HG02884 (cell line): ENCODE data around the gene TMEM190.

Experiments
- ATAC-seq: cut with Tn5 transposase; IDR thresholded peaks from one replicate; pipeline ENCODE4 v1.9.1; 2021; ENCODE audit warnings: mild to moderate bottlenecking, moderate library complexity; ENCODE audit not compliant: unreplicated experiment

TMEM190 gene

DNA sequence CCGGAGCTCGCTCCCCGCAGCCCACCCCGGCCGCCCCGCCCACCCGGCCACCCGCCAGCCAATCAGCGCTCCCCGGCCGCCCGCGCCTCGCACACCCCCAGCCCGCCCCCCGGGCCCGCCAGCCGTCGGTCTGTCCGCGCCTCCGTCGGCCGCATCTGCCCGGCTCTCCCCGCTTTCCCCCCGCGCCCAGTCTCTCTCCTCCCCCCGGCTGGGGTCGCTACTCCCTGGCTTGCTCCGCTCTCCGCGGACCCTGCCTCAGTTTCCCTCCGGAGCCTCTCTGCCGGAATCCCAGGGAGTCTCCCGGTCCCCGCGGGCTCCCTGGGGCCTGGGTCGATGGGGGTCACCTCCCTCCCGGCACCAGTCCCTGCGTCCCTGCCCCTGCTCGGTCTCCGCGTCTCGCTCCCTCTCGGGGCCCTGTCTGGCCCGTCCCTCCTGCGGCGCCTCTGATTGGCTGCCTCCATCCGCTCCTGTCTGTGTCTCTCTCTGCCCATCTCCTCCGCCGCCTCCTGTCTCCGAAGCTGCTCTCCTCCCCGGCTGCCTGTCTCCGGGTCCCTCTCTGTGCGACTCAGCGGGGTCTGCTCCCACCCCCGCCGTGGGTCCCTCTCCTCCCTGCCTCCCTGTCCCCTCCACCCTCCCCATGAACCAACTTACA is 6.8 kb upstream of the TMEM190 start:
- ATAC-seq, result no peak

DNA sequence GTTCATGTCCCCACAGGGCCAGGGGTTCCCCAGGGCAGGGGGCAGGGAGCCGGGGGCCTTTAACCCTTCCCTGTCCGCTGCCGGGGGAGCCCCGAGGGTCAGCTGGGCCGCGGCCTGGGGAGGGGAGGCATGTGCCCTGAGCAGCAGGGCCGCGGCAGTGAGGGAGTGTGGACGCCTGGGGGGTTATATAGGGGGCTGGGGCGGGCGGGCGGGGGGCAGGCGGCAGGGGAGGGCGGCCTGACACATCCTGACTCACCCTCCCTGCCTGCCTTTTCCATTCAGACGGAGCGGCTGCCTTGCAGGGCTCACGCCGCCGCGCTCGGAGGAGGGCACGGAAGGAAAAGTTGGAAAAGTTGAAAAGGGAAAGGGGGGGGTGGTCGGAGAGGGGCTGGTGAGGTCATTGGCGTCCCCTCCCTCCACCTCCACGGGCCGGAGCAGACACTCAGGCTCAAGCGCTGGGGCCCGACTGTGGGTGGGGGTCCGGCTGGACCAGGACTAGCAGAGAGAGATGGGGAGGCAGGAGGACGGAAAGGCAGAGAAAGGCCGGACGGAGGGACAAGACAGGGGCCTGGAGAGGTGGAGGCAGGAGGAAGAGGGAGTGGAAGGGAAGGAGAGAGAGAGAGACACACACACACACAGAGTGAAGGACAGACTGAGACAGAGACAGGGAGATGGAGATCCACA is 6.2 kb upstream of the TMEM190 start, which contains the start of gene IL11:
TSS of gene IL11 (minus strand) at position 159 of the 684 bp plus-strand sequence. CDS start at position 6, 153 bp downstream.
- ATAC-seq, result no peak

DNA sequence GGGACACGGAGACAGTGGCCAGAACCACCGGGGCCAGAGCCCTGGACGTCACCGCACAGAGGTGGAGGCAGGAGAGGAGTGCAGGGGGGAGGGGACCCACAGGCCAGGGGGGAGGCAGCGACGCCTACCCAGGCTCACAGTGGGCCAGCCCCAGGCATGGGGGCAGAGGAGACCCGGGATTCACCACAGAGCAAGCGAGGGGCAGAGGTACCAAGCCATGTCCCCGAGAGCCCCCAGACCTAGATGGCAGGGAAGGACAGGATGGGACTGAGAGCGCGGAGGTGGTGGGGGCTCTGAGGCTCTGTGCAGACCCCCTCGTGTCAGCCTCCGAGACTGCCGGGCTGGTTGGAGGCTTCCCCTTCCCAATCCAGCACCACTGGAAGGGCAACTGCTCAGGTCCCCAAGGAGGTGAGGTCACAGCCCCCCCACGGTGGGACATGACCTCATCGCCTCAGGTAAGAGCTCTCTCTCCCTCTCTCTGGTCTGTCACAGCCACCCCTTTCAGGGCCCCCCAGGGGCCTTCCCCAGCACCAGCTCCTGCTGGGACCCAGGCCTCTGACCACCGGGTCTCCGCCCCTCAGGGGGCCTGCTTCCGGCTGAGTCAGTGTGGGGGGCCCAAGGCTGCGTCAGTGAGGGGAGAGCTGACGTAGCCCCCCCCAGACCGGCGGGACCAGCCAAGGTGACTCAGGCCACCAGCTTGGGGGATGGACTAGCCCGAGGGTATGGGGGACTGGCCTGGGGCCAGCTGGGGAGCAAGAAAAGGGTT is 4.1 kb upstream of the TMEM190 start:
- no peak for ATAC-seq

DNA sequence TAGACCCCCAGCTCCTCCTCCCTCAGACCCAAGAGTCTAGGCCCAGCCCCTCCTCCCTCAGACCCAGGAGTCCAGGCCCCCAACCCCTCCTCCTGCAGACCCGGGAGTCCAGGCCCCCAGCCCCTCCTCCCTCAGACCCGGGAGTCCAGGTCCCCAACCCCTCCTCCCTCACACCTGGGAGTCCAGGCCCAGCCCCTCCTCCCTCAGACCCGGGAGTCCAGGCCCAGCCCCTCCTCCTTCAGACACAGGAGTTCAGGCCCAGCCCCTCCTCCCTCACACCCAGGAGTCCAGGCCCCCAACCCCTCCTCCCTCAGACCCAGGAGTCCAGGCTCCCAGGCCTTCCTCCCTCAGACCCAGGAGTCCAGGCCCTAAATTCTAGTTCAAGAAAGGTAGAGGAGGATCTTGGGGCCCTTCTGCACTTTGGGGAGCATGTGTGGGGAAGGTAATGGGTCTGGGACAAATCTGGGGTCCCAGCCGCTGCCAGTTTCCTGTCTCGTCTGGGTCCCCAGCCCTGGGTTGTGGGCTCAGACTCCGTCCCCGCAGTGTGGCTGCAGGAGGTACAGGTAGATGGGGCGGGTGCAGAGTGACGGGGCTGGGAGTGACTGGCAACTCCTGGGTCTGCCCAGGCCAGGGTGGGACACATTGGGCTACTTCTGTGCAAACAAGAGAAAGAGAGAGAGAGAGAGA is 3.2 kb upstream of the TMEM190 start:
- ATAC-seq, result no peak

DNA sequence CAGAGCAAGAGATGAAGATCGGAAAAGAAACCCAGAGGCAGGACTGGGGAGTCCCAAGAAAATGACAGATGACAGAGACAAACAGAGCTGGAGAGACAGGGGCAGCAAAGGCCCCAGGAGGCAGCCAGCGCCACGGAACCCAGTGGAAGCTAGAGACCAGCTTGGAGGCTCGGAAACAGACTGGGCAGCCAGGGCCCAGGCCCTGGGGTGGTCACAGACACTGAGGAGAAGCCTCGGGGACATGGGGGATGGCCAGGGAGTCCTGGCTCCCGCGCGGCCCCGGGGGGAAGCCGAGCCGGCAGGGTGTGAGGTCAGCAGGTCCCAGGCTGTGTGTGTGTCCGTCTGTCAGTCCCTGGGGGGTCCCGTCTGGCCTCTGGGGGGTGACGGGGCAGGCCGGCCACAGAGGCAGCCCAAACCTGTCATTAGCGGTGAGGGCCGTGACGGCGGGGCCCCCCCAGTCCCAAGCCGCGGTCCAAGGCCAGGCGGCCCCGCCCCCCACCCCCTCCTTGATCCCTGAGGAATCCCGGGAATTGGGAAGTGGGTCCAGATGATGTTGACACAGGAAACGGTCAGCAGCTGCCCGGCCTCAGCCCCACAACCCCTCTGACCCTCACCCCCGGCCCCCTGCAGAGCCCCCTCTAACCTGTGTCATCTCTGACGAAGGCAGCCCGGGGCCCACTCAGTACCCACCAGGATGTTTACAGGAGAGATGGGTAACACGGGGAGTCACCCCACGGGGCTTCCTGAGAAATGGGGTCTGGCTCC is 2.5 kb upstream of the TMEM190 start:
- ATAC-seq, result no peak

DNA sequence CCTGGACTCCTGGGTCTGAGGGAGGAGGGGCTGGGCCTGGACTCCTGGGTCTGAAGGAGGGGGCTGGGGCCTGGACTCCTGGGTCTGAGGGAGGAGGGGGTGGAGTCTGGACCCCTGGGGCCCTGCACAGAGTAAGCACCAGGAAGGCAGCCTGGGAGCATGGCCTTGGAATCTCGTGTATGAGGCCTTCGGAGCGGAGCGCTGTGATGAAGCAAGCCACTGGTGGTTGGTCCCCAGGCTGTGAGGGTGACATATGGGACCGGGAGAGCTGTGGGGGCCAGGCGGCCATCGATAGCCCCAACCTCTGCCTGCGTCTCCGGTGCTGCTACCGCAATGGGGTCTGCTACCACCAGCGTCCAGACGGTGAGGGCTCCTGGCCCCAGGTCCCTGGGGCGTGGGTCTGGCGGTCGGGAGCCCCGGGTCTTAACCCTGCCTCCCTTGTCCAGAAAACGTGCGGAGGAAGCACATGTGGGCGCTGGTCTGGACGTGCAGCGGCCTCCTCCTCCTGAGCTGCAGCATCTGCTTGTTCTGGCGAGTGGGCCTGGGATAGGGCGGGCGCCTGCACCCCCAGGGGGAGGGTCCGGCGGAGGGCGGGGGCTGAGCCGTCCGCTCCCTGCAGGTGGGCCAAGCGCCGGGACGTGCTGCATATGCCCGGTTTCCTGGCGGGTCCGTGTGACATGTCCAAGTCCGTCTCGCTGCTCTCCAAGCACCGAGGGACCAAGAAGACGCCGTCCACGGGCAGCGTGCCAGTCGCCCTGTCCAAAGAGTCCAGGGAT is 918 bp downstream of the TMEM190 start:
- ATAC-seq, result no peak

DNA sequence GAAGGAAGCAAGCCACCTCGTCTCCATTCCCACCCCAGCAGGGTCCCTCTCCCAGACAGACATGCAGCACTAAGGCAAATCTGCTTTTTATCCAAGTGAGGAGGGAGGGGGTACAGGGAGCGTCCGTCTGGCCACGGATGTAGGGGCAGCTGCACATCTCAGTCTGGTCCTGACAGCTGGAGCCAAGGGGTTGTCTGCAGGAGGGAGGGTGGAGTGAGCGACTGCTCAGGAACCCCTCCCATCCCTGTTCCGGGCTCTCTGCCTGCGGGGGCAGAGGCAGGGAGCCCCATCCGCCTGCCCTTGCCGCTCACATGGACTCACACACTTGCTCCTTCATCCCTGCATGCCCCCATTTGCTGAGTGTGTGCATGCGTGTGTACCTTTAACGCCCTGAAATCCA is 2.5 kb downstream of the TMEM190 start:
- ATAC-seq, result no peak

DNA sequence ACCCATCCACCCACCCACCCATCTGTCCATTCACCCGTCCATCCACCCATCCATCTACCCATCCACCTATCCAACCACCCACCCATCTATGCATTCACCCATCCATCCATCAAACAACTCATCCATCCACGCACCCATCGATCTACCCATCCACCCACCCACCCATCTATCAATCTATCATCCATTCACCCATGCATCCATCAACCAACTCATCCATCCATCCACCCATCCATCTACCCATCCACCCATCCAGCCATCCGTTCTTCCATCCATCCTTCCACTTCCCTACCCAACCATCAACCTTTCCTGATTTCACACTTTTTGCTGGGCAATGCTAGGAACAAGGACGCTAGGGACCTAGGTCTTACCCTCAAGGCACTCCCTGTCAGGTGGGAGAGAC is 5.4 kb downstream of the TMEM190 start:
- no peak for ATAC-seq

DNA sequence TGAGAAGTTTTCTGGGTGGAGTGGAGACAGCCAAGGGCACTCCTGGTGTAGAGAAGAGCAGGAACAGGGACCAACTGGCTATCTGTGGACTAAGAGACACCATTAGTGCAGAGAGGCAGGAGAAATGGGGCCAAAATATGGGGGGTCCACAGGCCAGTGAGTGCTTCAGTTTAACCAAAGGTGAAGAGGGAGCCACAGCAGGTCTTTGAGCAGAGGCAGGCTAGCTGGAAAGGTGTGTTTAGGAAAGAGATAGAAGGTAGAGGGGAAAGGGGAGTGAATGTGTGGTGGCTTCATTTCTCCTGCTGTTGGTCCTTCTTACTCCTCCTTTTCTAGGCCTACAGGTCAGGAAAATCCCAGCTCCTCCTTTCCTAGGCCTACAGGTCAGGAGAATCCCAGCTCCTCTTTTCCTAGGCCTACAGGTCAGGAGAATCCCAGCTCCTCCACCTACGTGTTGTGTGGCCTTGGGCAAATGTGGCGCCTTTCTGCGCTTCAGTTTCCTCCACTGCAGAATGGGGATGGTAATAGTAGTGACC is 6.0 kb downstream of the TMEM190 start:
- no peak for ATAC-seq

DNA sequence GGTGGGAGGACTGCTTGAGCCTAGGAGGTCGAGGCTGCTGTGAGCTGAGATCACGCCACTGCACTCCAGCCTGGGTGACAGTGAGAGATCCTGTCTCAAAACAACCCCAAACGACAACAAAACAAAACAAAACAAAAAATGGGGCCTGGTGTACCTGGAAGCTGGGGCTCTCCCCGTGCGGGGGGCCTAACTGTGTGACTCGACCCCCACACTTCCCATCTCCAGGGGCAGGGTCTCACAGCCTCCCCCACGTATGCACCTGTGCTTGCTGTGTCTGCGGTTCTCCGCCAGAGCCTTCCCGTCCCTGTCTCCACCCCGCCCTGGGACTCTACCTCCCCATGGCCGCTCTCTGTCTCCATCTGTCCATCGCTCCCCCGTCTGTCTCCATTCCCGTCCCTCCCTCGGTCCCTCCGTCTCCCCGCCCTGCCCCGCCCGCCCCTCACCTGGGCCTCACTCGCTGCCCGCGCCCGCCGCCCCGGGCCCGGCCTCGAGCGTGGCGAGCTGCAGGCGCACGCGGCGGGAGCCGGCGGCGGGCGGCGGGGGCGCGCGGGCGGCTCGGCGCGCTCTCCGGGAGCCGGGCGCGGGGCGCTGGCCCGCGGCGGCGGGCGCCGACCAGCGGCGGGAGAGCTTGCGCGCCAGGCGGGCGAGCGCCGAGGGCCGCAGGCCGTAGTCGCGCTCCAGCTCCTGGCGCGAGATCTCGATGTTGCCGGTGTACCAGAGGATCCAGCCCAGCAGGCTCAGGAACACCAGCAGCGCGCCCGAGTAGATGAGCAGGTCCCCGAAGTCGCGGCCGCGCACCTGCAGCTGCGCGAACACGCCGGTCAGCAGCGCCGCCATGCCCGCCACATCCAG is 6.9 kb downstream of the TMEM190 start:
- ATAC-seq, result no peak

DNA sequence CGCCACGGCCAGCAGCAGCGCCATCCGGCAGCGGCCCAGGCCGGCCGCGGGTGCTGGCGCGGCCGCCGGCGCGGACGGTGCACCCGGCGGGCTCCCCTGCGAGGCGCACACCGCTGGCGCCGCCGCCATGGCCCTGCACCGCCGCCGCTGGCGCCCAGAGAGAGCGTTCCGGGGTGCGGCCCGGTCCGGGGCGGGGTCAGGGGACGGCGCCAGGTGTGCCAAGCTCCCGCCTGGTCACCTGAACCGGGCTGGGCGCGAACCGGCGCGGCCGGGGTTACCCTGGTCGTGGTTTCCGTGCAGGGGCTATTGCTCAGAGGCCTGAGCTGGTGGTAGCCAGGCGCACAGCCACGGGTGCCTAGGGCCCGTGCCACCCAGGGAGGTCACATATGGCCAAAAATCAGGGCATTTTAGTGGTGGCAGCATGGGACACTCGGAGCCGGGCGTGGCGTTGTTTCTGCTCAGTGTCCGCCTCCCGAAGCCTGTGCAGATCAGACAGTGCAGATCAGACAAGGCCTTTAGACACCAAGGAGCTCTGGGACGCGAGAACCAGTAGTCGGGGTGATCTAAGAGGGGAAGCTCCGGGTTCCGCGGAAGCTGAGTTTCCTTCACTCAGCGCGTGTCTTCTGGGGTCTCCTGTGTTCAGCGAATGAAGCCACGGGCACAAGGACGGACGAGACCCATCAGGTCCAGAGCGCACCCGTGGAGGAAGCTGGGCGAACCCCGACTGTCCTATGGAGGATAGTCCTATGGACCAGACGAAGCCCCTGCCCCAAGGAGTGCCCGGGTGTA is 7.7 kb downstream of the TMEM190 start, which contains the start of gene TMEM238:
TSS of gene TMEM238 (minus strand) at position 162 of the 789 bp plus-strand sequence. CDS start at position 129, 33 bp downstream.
- ATAC-seq, result no peak

DNA sequence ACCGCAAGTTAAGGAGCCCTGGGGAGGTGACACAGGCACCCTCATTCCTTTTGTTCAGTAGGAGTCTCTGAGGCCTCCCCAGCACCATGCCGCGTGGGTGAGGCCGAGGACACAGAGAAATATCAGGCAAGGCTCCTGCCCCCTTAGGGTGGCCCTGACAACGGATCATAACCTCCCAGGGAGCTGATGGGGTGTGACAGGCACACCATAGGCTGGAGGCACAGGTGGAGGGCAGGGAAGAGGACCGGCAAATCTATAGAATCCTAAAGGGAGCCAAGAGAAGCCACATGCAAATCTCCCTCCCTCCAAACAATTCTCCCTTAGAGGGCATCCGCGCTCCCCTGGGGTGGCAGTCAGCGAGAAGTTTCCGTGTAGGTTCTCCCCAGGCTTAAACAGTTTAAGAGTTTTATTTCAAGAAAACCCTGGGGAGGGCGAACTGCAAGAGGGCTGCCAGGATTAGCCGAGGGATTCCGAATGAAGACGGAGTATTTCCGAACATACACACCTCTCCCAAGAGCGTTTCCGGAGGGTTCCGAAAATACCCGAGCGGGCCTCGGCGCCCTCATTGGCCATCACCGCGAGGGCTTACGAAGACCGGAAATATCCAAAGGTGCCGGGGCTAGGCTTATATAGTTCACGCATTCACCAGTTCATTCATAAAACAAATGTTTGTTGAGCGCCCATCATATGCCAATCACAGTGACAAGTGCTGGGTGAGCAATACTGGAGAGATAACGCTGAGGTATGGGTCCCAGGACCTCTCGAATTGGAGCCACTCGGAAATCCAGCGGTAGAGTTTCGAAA is 8.5 kb downstream of the TMEM190 start:
- peak; percentile 47 for ATAC-seq

DNA sequence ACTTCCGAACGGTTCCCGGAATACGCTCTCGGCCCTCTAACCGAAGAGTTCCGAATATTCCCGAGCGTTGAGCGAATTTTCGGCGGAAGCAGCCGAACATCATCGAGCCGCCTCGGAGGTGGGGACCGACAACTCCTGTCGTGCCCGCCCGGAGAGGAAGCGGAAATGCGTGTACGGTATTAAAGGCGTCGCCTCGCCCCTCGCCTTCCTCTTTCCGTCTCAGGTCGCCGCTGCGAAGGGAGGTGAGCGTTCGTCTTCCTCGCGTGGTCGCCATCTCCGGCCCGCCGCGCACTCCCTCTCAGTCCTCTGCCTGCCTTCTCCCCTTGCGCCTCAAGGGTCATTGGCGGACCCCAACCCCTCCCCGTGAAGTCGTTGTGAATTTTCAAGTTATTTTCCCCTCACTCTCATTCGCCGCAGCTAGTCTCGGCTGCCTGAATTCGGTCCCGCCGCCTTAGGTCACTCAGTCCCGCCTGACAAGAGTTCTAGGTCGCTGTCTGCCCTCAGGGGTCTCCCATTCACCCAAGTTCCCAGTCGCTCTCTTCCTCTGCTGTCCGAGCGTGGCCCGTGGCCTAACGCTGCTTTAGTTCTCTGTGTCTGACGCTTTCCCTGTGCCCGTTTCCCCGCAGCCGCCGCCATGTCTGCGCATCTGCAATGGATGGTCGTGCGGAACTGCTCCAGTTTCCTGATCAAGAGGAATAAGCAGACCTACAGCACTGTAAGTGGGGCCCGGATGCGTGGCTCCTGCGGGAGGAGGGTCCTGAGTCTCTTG is 9.3 kb downstream of the TMEM190 start, which contains the start of gene RPL28:
TSS of gene RPL28 (plus strand) at position 209 of the 769 bp plus-strand sequence. CDS start at position 635, 426 bp downstream.
- ATAC-seq, result peak; percentile 61

DNA sequence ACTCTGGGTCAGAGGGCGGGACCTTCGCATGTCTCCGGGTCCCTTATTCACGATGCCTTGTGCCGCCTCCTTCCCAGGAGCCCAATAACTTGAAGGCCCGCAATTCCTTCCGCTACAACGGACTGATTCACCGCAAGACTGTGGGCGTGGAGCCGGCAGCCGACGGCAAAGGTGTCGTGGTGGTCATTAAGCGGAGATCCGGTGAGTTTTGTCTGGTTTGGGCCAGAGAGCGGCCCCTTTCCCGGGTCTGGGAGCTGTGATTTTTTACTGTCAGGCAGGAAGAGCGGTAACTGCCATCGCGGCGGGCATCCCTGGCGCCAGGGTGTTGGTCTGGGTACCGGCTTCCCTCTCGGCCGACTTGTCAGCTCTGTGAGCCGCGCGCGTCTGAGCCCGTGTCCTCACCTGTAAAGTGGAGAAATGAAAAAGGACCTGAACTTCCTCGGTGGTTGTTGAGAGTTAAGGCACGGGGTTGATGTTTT is 9.9 kb downstream of the TMEM190 start:
- no peak for ATAC-seq

DNA sequence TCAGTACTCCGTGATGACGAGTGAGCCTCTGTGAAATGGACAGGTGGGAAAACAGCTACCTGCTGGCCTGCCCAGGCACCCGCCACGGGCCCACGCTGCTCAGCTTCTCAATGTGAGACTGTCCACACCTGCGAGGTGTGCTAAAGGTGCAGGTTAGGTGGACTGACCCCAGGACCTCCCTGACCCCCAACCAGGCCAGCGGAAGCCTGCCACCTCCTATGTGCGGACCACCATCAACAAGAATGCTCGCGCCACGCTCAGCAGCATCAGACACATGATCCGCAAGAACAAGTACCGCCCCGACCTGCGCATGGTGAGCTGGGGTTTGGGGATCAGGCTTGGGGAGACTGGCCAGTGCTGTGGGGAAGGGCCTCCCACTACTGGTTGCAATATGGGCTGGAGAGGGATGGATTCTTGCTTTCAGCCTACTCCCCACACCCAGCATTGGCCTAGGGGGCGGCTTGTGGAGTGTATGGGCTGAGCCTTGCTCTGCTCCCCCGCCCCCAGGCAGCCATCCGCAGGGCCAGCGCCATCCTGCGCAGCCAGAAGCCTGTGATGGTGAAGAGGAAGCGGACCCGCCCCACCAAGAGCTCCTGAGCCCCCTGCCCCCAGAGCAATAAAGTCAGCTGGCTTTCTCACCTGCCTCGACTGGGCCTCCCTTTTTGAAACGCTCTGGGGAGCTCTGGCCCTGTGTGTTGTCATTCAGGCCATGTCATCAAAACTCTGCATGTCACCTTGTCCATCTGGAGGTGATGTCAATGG is 11.3 kb downstream of the TMEM190 start:
- ATAC-seq, result no peak
